ENCODE measurements around the gene MAP7.
"Not testable (repeated sequence)": the region's sequence is repeated elsewhere in the genome, so short reads cannot be mapped to it uniquely, and the experiment has no call there.

Gene MAP7

GRCh38 chr6:136312975-136313374, 237.2 kb downstream of the MAP7 start:
- H3K79me2 ChIP-seq (ENCODE audit: low read length), result no peaks in the 10 kb centered on the region
- no peak overlapping the region for H2AFZ ChIP-seq (ENCODE audit: low read length)
- no peak overlapping the region for H3K4me2 ChIP-seq (ENCODE audit: low read depth, low read length)
- no peaks in the 10 kb centered on the region for H3K9me2 ChIP-seq (replicated peaks; ENCODE audit: insufficient read depth, low read length)
- no peaks in the 10 kb centered on the region for H3K36me3 ChIP-seq (replicated peaks; ENCODE audit: insufficient read depth, low read length)
- TF ChIP-seq EZH2 (optimal IDR thresholded peaks at IDR 0.05; ENCODE audit: low read depth, low read length), result no peak
- TF ChIP-seq EZH2phosphoT487 (IDR thresholded peaks at IDR 0.05; ENCODE audit: low read length), result no peak
- H3K4me3 ChIP-seq (ENCODE audit: low read length), result no peak overlapping the region
- H3K9me3 ChIP-seq (replicated peaks; ENCODE audit: insufficient read depth, low read length), result no peaks in the 10 kb centered on the region
- no peak for DNase-seq
- no peak overlapping the region for H3K27ac ChIP-seq (ENCODE audit: low read length)
- H3K27me3 ChIP-seq (replicated peaks; ENCODE audit: insufficient read depth, low read length), result no peaks in the 10 kb centered on the region
- H3K4me1 ChIP-seq (ENCODE audit: low read length), result no peaks in the 10 kb centered on the region
- H3F3A ChIP-seq (ENCODE audit: insufficient read depth, low read length), result no peaks in the 10 kb centered on the region
- no peak overlapping the region for H3K9ac ChIP-seq (ENCODE audit: low read length)
- H4K20me1 ChIP-seq (ENCODE audit: insufficient read depth, low read length), result no peaks in the 10 kb centered on the region

GRCh38 chr6:136309729-136310311, 240.4 kb downstream of the MAP7 start:
- Histone ChIP-seq H3K79me2 (ENCODE audit: low read length) (no peaks in the 10 kb centered on the region), H3K9ac (ENCODE audit: low read length) (no peak overlapping the region), H3K4me2 (ENCODE audit: low read depth, low read length) (no peak overlapping the region), H3K4me1 (ENCODE audit: low read length) (no peaks in the 10 kb centered on the region), H2AFZ (ENCODE audit: low read length) (no peak overlapping the region), H3F3A (ENCODE audit: insufficient read depth, low read length) (no peaks in the 10 kb centered on the region), H3K27ac (ENCODE audit: low read length) (no peak overlapping the region), H3K36me3 (replicated peaks; ENCODE audit: insufficient read depth, low read length) (no peaks in the 10 kb centered on the region), H3K27me3 (replicated peaks; ENCODE audit: insufficient read depth, low read length) (no peaks in the 10 kb centered on the region), H4K20me1 (ENCODE audit: insufficient read depth, low read length) (no peaks in the 10 kb centered on the region), H3K9me3 (replicated peaks; ENCODE audit: insufficient read depth, low read length) (no peaks in the 10 kb centered on the region), H3K9me2 (replicated peaks; ENCODE audit: insufficient read depth, low read length) (no peaks in the 10 kb centered on the region), H3K4me3 (ENCODE audit: low read length) (no peak overlapping the region)
- TF ChIP-seq EZH2phosphoT487 (IDR thresholded peaks at IDR 0.05; ENCODE audit: low read length) (no peak), CTCF (IDR thresholded peaks at IDR 0.05; ENCODE audit: low read length) (no peak), EZH2 (optimal IDR thresholded peaks at IDR 0.05; ENCODE audit: low read depth, low read length) (no peak)
- no peak for DNase-seq

- Histone ChIP-seq H3K36me3 (replicated peaks; ENCODE audit: insufficient read depth, low read length) (no peaks in the 10 kb centered on the region), H3K4me1 (ENCODE audit: low read length) (no peaks in the 10 kb centered on the region), H3K27me3 (replicated peaks; ENCODE audit: insufficient read depth, low read length) (no peaks in the 10 kb centered on the region), H3K9ac (ENCODE audit: low read length) (no peak overlapping the region), H3K9me3 (replicated peaks; ENCODE audit: insufficient read depth, low read length) (no peaks in the 10 kb centered on the region), H3K4me2 (ENCODE audit: low read depth, low read length) (no peak overlapping the region), H3F3A (ENCODE audit: insufficient read depth, low read length) (no peaks in the 10 kb centered on the region), H3K79me2 (ENCODE audit: low read length) (no peaks in the 10 kb centered on the region), H3K27ac (ENCODE audit: low read length) (no peak overlapping the region), H3K9me2 (replicated peaks; ENCODE audit: insufficient read depth, low read length) (no peaks in the 10 kb centered on the region), H4K20me1 (ENCODE audit: insufficient read depth, low read length) (no peaks in the 10 kb centered on the region), H3K4me3 (ENCODE audit: low read length) (no peak overlapping the region), H2AFZ (ENCODE audit: low read length) (no peak overlapping the region)
- DNase-seq, result no peak
- TF ChIP-seq EZH2phosphoT487 (IDR thresholded peaks at IDR 0.05; ENCODE audit: low read length) (no peak), CTCF (IDR thresholded peaks at IDR 0.05; ENCODE audit: low read length) (no peak), EZH2 (optimal IDR thresholded peaks at IDR 0.05; ENCODE audit: low read depth, low read length) (no peak)
Observed at GRCh38 chr6:136309171-136309570, 241.1 kb downstream of the MAP7 start.

GRCh38 chr6:136308469-136308868, 241.8 kb downstream of the MAP7 start:
- DNase-seq; H3F3A ChIP-seq (ENCODE audit: insufficient read depth, low read length); H3K9me2 ChIP-seq (replicated peaks; ENCODE audit: insufficient read depth, low read length); H3K36me3 ChIP-seq (replicated peaks; ENCODE audit: insufficient read depth, low read length); H3K27ac ChIP-seq (ENCODE audit: low read length); H3K27me3 ChIP-seq (replicated peaks; ENCODE audit: insufficient read depth, low read length); H3K4me1 ChIP-seq (ENCODE audit: low read length); H4K20me1 ChIP-seq (ENCODE audit: insufficient read depth, low read length); H3K79me2 ChIP-seq (ENCODE audit: low read length); H3K9me3 ChIP-seq (replicated peaks; ENCODE audit: insufficient read depth, low read length); H3K4me2 ChIP-seq (ENCODE audit: low read depth, low read length); H3K4me3 ChIP-seq (ENCODE audit: low read length); H3K9ac ChIP-seq (ENCODE audit: low read length); H2AFZ ChIP-seq (ENCODE audit: low read length): not testable (repeated sequence)

All from MM.1S (cell line).